ENCODE results near the gene LILRA2.
"Not testable (repeated sequence)": the region's sequence is repeated elsewhere in the genome, so short reads cannot be mapped to it uniquely, and the experiment has no call there.

DNA sequence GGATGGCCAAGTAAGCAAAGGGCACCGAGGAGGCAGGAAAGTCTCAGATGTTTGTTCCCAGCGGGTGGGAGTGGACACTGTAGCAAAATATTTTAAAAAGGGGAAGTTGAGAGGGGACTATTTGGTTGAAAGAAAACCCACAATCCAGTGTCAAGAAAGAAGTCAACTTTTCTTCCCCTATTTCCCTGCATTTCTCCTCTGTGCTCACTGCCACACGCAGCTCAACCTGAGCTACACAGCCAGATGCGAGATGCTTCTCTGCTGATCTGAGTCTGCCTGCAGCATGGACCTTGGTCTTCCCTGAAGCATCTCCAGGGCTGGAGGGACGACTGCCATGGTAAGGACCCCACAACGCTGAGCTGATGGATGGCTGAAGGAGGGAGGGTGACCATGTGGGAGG, 19.9 kb downstream of the LILRA2 start, which contains the start of gene LILRA1:
- not testable (repeated sequence) for TF ChIP-seq CTCF (IDR thresholded peaks at IDR 0.05); ZFX (IDR thresholded peaks at IDR 0.05; ENCODE audit: borderline replicate concordance)

All from 22Rv1 (cell line).